Activated CD8-positive, alpha-beta T cell treated with anti-CD3 and anti-CD28 coated beads for 36 hours (primary cell): ENCODE measurements around the gene KLF11. TPM values are rescaled to one million over a fixed set of nuclear protein-coding genes. Genes with fewer than 3 reads are reported as not detected.

ENCODE experiments used
- ATAC-seq: fragments of 200-7000 bp; cut with Tn5 transposase; one replicate; pipeline ENCODE4 v1.10.0; 2021; ENCODE audit warnings: mild to moderate bottlenecking, moderate library complexity
- CTCF ChIA-PET: fragments of 350-600 bp; sonication (Branson Sonifier 250); formaldehyde crosslinking; loops from one replicate; lab custom pipeline; 2021; ENCODE audit warnings: antibody characterized with exemption; lab: Charles Lee
- POLR2A ChIA-PET: fragments of 350-600 bp; sonication (Branson Sonifier 250); formaldehyde crosslinking; loops from one replicate; lab custom pipeline; 2021; ENCODE audit warnings: antibody characterized with exemption; lab: Charles Lee
- DNase-seq: peaks from one replicate; pipeline ENCODE4 v3.0.0-alpha.2; 2020
- H3K27ac Mint-ChIP-seq: one replicate; pipeline ENCODE4 v1.8.0; 2021; ENCODE audit warnings: mild to moderate bottlenecking, mixed read lengths
- H3K27me3 Mint-ChIP-seq: one replicate; pipeline ENCODE4 v1.8.0; 2021; ENCODE audit warnings: mixed read lengths
- H3K36me3 Mint-ChIP-seq: one replicate; pipeline ENCODE4 v1.8.0; 2021; ENCODE audit warnings: low read depth, mixed read lengths
- H3K4me1 Mint-ChIP-seq: one replicate; pipeline ENCODE4 v1.8.0; 2021; ENCODE audit warnings: low read depth, mixed read lengths
- H3K4me3 Mint-ChIP-seq: one replicate; pipeline ENCODE4 v1.8.0; 2021; ENCODE audit warnings: mild to moderate bottlenecking, moderate library complexity, mixed read lengths
- H3K9me3 Mint-ChIP-seq: one replicate; pipeline ENCODE4 v1.8.0; 2021; ENCODE audit warnings: mixed read lengths
- intact Hi-C: fragments of 100-400 bp; cut with micrococcal nuclease; formaldehyde crosslinking; loops from one replicate; pipeline ENCODE4 v1.10.0; 2022
- total RNA-seq, 2 experiments: library from RNA; stranded (reverse); gene quantifications; one replicate each; pipeline ENCODE4 v1.2.3, GENCODE V29; 2021
- TF ChIP-seq, protein P1 (sequence below): fragments of 200-600 bp; IDR thresholded peaks from one replicate; pipeline ENCODE4 v1.8.0; 2022; ENCODE audit warnings: antibody characterized with exemption, mild to moderate bottlenecking

The KLF11 gene
- total RNA-seq, 2 experiments from 2014 or later = 2.9 to 3.5 TPM

DNA sequence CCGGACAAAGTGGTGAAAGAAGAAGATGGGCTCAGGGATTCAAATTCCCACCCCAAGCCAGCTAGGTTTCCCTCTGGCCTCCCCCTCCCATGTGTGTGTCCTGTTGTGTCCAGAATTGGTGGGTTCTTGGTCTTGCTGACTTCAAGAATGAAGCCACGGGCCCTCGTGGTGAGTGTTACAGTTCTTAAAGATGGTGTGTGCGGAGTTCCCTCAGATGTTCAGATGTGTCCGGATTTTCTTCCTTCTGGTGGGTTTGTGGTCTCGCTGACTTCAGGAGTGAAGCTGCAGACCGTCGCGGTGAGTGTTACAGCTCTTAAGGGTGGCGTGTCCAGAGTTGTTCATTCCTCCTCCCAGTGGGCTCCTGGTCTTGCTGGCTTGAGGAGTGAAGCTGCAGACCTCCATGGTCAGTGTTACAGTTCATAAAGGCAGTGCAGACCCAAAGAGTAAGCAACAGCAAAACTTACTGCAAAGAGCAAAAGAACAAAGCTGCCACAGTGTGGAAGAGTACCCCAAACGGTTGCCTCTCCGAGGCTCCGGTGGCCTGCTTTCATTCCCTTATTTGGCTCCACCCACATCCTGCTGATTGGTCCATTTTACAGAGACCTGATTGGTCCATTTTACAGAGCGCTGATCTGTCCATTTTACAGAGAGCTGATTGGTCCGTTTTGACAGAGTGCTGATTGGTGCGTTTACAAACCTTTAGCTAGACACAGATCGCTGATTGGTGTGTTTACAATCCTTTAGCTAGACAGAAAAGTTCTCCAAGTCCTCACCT, 37.7 kb upstream of the KLF11 start:
- TF ChIP-seq, protein P1, sequence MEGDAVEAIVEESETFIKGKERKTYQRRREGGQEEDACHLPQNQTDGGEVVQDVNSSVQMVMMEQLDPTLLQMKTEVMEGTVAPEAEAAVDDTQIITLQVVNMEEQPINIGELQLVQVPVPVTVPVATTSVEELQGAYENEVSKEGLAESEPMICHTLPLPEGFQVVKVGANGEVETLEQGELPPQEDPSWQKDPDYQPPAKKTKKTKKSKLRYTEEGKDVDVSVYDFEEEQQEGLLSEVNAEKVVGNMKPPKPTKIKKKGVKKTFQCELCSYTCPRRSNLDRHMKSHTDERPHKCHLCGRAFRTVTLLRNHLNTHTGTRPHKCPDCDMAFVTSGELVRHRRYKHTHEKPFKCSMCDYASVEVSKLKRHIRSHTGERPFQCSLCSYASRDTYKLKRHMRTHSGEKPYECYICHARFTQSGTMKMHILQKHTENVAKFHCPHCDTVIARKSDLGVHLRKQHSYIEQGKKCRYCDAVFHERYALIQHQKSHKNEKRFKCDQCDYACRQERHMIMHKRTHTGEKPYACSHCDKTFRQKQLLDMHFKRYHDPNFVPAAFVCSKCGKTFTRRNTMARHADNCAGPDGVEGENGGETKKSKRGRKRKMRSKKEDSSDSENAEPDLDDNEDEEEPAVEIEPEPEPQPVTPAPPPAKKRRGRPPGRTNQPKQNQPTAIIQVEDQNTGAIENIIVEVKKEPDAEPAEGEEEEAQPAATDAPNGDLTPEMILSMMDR = no peak
- H3K4me3 Mint-ChIP-seq = no peak overlapping the region
- no peak for DNase-seq
- ChIA-PET CTCF (interaction anchor here (1.1 to 3.5 kb wide), 3 partner anchors 10 to 21 kb away, joined by 3 to 16 read pairs (median 4); no protein-coding TSS in a partner anchor), POLR2A (interaction anchor here (0.6 to 0.7 kb wide), 2 partner anchors 16 to 100 kb away, joined by 3 read pairs; no protein-coding TSS in a partner anchor)
- no peak overlapping the region for H3K27ac Mint-ChIP-seq
- no peaks in the 10 kb centered on the region for H3K36me3 Mint-ChIP-seq
- no peaks in the 10 kb centered on the region for H3K4me1 Mint-ChIP-seq
- ATAC-seq = no peak
- intact Hi-C loops = no loop called here
- H3K27me3 Mint-ChIP-seq = peaks cover 9% of the 10 kb centered on the region
- no peaks in the 10 kb centered on the region for H3K9me3 Mint-ChIP-seq

DNA sequence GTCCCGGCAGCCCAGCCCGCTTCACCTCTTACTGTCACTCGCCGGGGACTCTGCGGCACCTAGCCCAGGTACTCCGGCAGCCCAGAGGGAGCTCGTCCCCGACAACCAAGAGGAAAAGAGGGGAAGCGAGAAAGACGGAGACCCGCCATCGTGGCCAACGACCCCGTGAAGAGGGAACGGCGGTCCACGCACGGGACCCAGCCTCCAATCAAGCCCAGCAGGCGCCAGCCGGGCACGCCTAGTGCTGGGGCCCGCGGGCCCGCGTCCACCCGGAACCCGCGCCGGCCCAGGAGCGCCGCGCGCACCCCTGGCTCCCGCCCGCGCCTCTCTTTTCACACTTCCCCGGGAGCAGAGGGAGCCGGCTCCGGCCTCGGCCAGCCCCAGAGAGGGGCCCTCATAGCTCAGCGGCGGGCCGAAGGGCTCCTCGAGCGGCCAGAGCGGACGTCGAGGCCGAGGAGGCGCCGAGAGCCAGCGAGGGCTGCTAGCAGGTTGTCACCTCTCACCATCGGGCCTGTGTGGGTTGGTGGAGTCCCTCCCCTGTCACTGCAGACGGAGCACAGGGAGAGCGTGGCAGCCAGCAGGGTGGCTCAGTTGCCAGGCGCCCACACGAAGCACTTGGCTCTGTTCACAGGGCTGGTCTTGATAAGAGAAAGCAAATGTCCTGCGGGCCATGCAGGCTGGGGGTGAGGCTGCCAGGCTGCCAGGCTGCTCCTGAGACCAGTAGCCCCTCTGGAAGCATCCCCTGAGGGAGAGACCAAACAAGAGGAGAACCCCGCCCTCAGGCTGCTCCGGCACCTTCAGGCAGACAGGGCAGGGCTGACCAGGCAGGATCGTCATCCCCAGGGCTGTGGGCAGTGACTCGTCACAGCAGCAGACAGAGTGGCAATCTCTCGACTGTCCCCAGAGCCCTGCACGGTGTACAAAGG, 36.9 kb upstream of the KLF11 start:
- Mint-ChIP-seq H3K36me3 (no peaks in the 10 kb centered on the region), H3K4me1 (no peaks in the 10 kb centered on the region), H3K4me3 (no peak overlapping the region), H3K9me3 (no peaks in the 10 kb centered on the region), H3K27ac (no peak overlapping the region), H3K27me3 (peaks cover 9% of the 10 kb centered on the region)
- ATAC-seq (peak; percentile 69), DNase-seq (no peak)
- POLR2A ChIA-PET = interaction anchor here (0.7 kb wide), 1 partner anchor 16 kb away, joined by 3 read pairs; no protein-coding TSS in a partner anchor
- intact Hi-C loops = no loop called here
- TF ChIP-seq, protein P1 = no peak
- CTCF ChIA-PET = interaction anchor here (1.1 kb wide), 3 partner anchors 11 to 41 kb away, joined by 3 to 4 read pairs (median 3); no protein-coding TSS in a partner anchor

DNA sequence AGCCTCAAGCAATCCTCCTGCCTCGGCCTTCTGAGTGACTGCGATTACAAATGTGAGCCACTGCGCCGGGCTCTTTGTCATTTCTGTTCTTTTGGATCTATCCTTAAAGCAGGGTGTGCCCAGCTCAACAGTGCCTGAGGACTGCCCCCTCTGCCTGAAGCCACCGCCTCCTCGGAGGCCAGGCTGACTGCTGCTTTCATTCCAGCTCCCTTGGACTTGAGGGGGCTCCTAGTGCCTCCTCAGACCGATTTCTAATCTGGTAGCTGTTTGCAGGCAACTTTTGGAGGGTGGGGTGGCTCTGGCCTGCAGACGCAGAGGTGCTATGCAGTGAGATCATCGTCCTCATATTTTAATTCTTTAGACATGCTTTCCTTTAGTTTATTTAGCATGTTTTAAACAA, 35.9 kb upstream of the KLF11 start:
- no peaks in the 10 kb centered on the region for H3K4me1 Mint-ChIP-seq
- DNase-seq (no peak), ATAC-seq (no peak)
- intact Hi-C loops = no loop called here
- H3K27ac Mint-ChIP-seq = no peak overlapping the region
- H3K9me3 Mint-ChIP-seq = no peaks in the 10 kb centered on the region
- TF ChIP-seq, protein P1 = no peak
- H3K36me3 Mint-ChIP-seq = no peaks in the 10 kb centered on the region
- H3K27me3 Mint-ChIP-seq = peaks cover 9% of the 10 kb centered on the region
- POLR2A ChIA-PET = no interaction called here
- CTCF ChIA-PET = interaction anchor here (1.1 kb wide), 1 partner anchor 40 kb away, joined by 3 read pairs; no protein-coding TSS in a partner anchor
- H3K4me3 Mint-ChIP-seq = no peak overlapping the region

DNA sequence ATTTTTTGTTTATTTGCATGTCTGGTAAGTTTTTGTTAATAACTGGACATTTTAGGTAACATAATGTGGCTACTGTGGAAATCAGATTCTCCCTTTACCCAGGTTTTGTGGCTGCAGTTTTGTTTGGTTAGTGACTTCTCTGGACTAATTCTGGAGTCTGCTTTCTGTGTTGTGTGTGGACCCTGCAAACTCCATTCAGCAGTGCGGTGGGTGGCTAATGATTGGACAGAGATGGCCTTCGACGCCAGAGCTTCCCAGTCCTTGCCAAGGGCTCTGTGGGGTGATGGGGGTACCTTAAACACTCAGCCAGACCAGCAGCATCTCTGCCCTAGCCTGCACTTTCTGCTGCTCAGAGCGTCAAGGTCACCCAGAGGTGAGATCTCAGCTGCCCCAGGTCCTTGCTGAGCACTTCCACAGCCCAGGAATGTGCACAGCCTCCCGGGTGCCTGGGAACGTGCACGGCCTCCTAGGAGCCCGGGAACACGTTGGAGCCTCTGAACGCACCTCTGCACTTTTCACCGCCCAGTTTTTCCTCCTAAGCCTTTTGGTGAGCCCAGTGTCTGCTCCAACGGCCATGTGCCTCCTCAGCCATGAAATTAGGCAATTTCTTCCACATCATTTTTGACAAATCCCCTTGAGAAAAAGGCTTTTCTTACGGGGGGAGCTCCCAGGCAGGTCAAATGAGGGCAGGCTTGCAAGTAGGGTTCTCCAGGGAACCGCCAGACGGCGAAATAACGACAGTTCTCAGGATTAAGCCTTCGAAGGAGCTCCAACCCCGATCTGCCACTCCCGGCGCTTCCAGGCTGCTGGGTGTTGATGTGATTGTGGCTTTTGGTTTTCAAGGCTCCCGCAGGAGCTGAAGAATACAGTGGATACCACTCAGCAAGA, 35.2 kb upstream of the KLF11 start:
- Mint-ChIP-seq H3K4me3 (no peak overlapping the region), H3K9me3 (no peaks in the 10 kb centered on the region), H3K27me3 (peaks cover 9% of the 10 kb centered on the region), H3K4me1 (no peaks in the 10 kb centered on the region), H3K36me3 (no peaks in the 10 kb centered on the region), H3K27ac (no peak overlapping the region)
- DNase-seq (no peak), ATAC-seq (no peak)
- CTCF ChIA-PET = interaction anchor here (1.1 to 1.2 kb wide), 3 partner anchors 24 to 41 kb away, joined by 3 to 6 read pairs (median 4); no protein-coding TSS in a partner anchor
- TF ChIP-seq, protein P1 = no peak
- POLR2A ChIA-PET = no interaction called here
- intact Hi-C loops = no loop called here
